ENCODE results near the gene SOD2. TPM values are rescaled to one million over a fixed set of nuclear protein-coding genes. Genes with fewer than 3 reads are reported as not detected.
"Not testable (repeated sequence)": the region's sequence is repeated elsewhere in the genome, so short reads cannot be mapped to it uniquely, and the experiment has no call there.

The SOD2 gene
- total RNA-seq, 1 experiment from 2014 or later = 69.5 TPM

GRCh38 chr6:159691133-159691962 is 1.7 kb downstream of the SOD2 start:
- Histone ChIP-seq H3K4me3 (ENCODE audit: low read length) (peak overlapping the region; percentile 89), H3K79me2 (ENCODE audit: low read length) (peaks cover 42% of the 10 kb centered on the region), H2AFZ (ENCODE audit: low read length) (no peak overlapping the region), H3K9ac (ENCODE audit: low read length) (peak overlapping the region; percentile 85; the same call in 1 of the 2 replicates), H4K20me1 (ENCODE audit: low read length) (0 out of 2 replicates have a peak, but pooled peaks cover 3% of the 10 kb centered on the region), H3K36me3 (ENCODE audit: low read depth, low read length) (peaks cover 3% of the 10 kb centered on the region; the same call in 1 of the 2 replicates), H3K27me3 (ENCODE audit: low read length) (no peaks in the 10 kb centered on the region), H3K27ac (ENCODE audit: low read length) (no peak overlapping the region), H3K9me2 (replicated peaks; ENCODE audit: low read length) (no peaks in the 10 kb centered on the region), H3K4me2 (ENCODE audit: low read length) (peak overlapping the region; percentile 90), H3K9me3 (ENCODE audit: low read length) (no peaks in the 10 kb centered on the region), H3K4me1 (ENCODE audit: insufficient read depth, low read length) (peaks cover 19% of the 10 kb centered on the region), H3F3A (ENCODE audit: low read length, unreplicated experiment) (no peaks in the 10 kb centered on the region)
- ChIA-PET CTCF (interaction anchor here (0.7 to 0.9 kb wide), 2 partner anchors 99 to 161 kb away, joined by 3 to 4 read pairs; partner anchors contain the start of gene MRPL18), POLR2A (ENCODE audit: unreplicated experiment) (no interaction called here)
- no peak for ATAC-seq
- intact Hi-C loops (cut with micrococcal nuclease) = loop anchor here (1.0 to 2.0 kb wide), 4 partner anchors 35 to 162 kb away; partner anchors contain the start of gene TCP1
- peak; percentile 78 for DNase-seq
- no TSS peak for BruUV-seq (replicated peaks)
- TF ChIP-seq, protein P1, sequence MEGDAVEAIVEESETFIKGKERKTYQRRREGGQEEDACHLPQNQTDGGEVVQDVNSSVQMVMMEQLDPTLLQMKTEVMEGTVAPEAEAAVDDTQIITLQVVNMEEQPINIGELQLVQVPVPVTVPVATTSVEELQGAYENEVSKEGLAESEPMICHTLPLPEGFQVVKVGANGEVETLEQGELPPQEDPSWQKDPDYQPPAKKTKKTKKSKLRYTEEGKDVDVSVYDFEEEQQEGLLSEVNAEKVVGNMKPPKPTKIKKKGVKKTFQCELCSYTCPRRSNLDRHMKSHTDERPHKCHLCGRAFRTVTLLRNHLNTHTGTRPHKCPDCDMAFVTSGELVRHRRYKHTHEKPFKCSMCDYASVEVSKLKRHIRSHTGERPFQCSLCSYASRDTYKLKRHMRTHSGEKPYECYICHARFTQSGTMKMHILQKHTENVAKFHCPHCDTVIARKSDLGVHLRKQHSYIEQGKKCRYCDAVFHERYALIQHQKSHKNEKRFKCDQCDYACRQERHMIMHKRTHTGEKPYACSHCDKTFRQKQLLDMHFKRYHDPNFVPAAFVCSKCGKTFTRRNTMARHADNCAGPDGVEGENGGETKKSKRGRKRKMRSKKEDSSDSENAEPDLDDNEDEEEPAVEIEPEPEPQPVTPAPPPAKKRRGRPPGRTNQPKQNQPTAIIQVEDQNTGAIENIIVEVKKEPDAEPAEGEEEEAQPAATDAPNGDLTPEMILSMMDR (conservative IDR thresholded peaks at IDR 0.05; ENCODE audit: low read depth, low read length) = peak; percentile 77
- TF ChIP-seq EZH2 (IDR thresholded peaks at IDR 0.05; ENCODE audit: low read length, unreplicated experiment) (no peak), EZH2phosphoT487 (IDR thresholded peaks at IDR 0.05; ENCODE audit: borderline replicate concordance, low read length) (no peak)

DNA sequence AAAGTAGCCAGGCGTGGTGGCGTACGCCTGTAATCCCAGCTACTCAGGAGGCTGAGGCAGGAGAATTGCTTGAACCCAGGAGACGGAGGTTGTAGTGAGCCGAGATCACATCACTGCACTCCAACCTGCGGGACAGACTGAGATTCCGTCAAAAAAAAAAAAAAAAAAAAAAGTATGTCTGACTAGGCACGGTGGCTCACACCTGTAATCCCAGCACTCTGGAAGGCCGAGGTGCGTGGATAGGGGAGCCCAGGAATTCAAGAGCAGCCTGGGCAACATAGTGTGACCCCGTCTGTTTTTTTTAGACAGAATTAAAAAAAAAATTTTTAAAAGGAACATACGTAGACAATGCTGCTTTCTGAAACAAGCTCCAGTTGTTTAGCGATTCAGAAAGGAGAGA is 2.9 kb downstream of the SOD2 start:
- H3K4me3 ChIP-seq (ENCODE audit: low read length); H3K9me3 ChIP-seq (ENCODE audit: low read length); H3K27ac ChIP-seq (ENCODE audit: low read length); H3K9ac ChIP-seq (ENCODE audit: low read length); H3K4me2 ChIP-seq (ENCODE audit: low read length); H3K27me3 ChIP-seq (ENCODE audit: low read length); H4K20me1 ChIP-seq (ENCODE audit: low read length); H3K9me2 ChIP-seq (replicated peaks; ENCODE audit: low read length); BruUV-seq (replicated peaks); ATAC-seq; DNase-seq; H3K36me3 ChIP-seq (ENCODE audit: low read depth, low read length); POLR2A ChIA-PET (ENCODE audit: unreplicated experiment); H2AFZ ChIP-seq (ENCODE audit: low read length); CTCF ChIA-PET; H3F3A ChIP-seq (ENCODE audit: low read length, unreplicated experiment): not testable (repeated sequence)
- intact Hi-C loops (cut with micrococcal nuclease) = loop anchor here (2.0 kb wide), 2 partner anchors 71 to 99 kb away; partner anchors contain the start of gene TCP1
- H3K79me2 ChIP-seq (ENCODE audit: low read length) = peaks cover 42% of the 10 kb centered on the region
- peaks cover 19% of the 10 kb centered on the region for H3K4me1 ChIP-seq (ENCODE audit: insufficient read depth, low read length)

DNA sequence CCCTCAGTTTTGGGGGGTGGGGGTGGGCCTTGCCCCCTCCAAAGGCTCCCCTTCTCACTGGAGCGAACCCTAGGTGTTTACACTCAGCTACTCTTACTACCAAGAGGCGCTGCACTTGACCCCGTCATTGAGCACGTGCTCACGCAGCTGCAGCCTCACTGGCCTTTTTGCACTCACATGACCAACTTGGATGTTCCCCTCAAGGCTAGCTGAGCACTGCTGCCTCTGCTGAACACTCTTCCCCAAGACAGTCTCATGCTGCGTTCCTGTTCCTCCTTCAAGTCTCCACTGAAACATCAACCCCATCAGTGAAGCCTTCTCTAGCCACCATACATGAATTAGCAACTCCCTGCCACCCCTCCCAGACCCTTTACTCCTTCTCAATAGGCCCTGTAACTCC is 4.0 kb downstream of the SOD2 start:
- Histone ChIP-seq H3K9ac (ENCODE audit: low read length) (no peak overlapping the region), H3K27me3 (ENCODE audit: low read length) (no peaks in the 10 kb centered on the region), H3K27ac (ENCODE audit: low read length) (no peak overlapping the region), H3K79me2 (ENCODE audit: low read length) (peaks cover 42% of the 10 kb centered on the region), H3K4me2 (ENCODE audit: low read length) (no peak overlapping the region), H2AFZ (ENCODE audit: low read length) (no peak overlapping the region), H3K9me2 (replicated peaks; ENCODE audit: low read length) (no peaks in the 10 kb centered on the region), H3K9me3 (ENCODE audit: low read length) (no peaks in the 10 kb centered on the region), H3K4me3 (ENCODE audit: low read length) (no peak overlapping the region), H3F3A (ENCODE audit: low read length, unreplicated experiment) (no peaks in the 10 kb centered on the region), H3K36me3 (ENCODE audit: low read depth, low read length) (peaks cover 6% of the 10 kb centered on the region), H4K20me1 (ENCODE audit: low read length) (0 out of 2 replicates have a peak, but pooled peaks cover 3% of the 10 kb centered on the region), H3K4me1 (ENCODE audit: insufficient read depth, low read length) (peaks cover 11% of the 10 kb centered on the region)
- intact Hi-C loops (cut with micrococcal nuclease) = no loop called here
- no peak for ATAC-seq
- TF ChIP-seq EZH2phosphoT487 (IDR thresholded peaks at IDR 0.05; ENCODE audit: borderline replicate concordance, low read length) (no peak), EZH2 (IDR thresholded peaks at IDR 0.05; ENCODE audit: low read length, unreplicated experiment) (no peak)
- TF ChIP-seq, protein P1 (conservative IDR thresholded peaks at IDR 0.05; ENCODE audit: low read depth, low read length) = no peak
- BruUV-seq (replicated peaks) = no TSS peak
- POLR2A ChIA-PET (ENCODE audit: unreplicated experiment) = no interaction called here
- DNase-seq = no peak
- CTCF ChIA-PET = no interaction called here

Data from PC-3 (cell line).